Calu3 (cell line): ENCODE data around the gene NAV2. TPM values are rescaled to one million over a fixed set of nuclear protein-coding genes. Genes with fewer than 3 reads are reported as not detected.

Experiments used
- BruUV-seq: library from RNA; stranded (reverse); fragments of 400-500 nt; replicated peaks from 2 replicates; lab custom pipeline; 2021; lab: Mats Ljungman, UMichigan
- CTCF ChIA-PET: fragments of 300-600 bp; sonication (Branson Sonifier 250); formaldehyde crosslinking; loops from one replicate; lab custom pipeline; 2022; ENCODE audit warnings: antibody characterized with exemption; lab: Charles Lee
- DNase-seq: peaks from one replicate; pipeline ENCODE4 v3.0.0; 2022
- H3K27ac Mint-ChIP-seq: one replicate; pipeline ENCODE4 v1.8.0; 2022; ENCODE audit warnings: mixed read lengths; ENCODE audit not compliant: unreplicated experiment
- H3K27me3 Mint-ChIP-seq: one replicate; pipeline ENCODE4 v1.8.0; 2022; ENCODE audit warnings: mixed read lengths; ENCODE audit not compliant: unreplicated experiment
- H3K36me3 Mint-ChIP-seq: one replicate; pipeline ENCODE4 v1.8.0; 2022; ENCODE audit warnings: mild to moderate bottlenecking, moderate library complexity, mixed read lengths; ENCODE audit not compliant: insufficient read depth, unreplicated experiment
- H3K4me1 Mint-ChIP-seq: one replicate; pipeline ENCODE4 v1.8.0; 2022; ENCODE audit warnings: mild to moderate bottlenecking, low read depth, mixed read lengths; ENCODE audit not compliant: unreplicated experiment
- H3K4me3 Mint-ChIP-seq: one replicate; pipeline ENCODE4 v1.8.0; 2022; ENCODE audit warnings: mild to moderate bottlenecking, low read depth, moderate library complexity, mixed read lengths; ENCODE audit not compliant: unreplicated experiment
- H3K9me3 Mint-ChIP-seq: one replicate; pipeline ENCODE4 v1.8.0; 2022; ENCODE audit warnings: low read depth, mixed read lengths; ENCODE audit not compliant: unreplicated experiment
- intact Hi-C: fragments of 100-400 bp; cut with micrococcal nuclease; formaldehyde crosslinking; loops from one replicate; pipeline ENCODE4 v1.10.0; 2022; ENCODE audit not compliant: unreplicated experiment
- total RNA-seq: library from RNA; stranded (reverse); gene quantifications from 2 replicates; pipeline ENCODE4 v1.2.3, GENCODE V29; 2022
- TF ChIP-seq, protein P1 (sequence below): fragments of 200-600 bp; IDR thresholded peaks from one replicate; pipeline ENCODE4 v1.8.0; 2022; ENCODE audit warnings: antibody characterized with exemption; ENCODE audit not compliant: unreplicated experiment

The NAV2 gene
- total RNA-seq, 1 experiment from 2014 or later: 21.4 TPM

DNA sequence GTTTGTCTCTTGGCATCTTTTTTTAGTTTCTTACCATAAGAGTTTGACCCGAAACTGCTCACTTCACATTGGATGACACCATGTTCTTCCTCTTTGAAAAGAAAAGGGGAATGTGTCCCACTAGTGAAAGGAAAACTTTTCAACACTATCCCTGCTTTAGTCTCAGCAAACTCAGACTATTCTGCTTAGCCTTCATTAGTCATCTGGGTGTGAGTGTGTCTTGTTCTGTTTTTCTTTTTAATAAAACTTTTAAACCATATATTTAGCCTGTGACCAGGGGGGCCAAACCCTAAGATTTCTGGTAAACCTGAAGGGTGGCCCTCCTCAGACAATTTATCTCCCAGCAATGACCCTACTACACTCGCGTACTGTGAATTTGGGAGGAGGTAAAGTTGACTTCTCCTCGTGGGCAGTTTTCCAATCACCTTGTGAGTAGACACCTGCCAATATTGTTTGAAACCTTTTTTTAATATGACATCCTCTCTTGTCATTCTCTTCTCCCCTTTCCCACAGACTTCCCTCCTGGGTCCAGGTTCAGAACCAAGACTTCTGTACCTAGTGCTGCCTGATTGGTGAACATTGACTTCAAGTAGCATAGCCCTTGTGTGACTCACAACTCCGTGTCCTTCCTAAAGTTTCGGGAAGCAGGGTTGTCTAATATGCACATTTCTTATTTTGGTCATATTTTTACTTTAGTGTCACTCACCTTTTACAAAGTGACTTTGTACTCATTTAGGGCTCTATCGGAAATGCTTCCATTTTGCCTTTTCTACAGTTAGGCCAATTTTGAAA lies 407.7 kb downstream of the NAV2 start:
- no peaks in the 10 kb centered on the region for H3K4me1 Mint-ChIP-seq
- no peaks in the 10 kb centered on the region for H3K27me3 Mint-ChIP-seq
- peaks cover 12% of the 10 kb centered on the region for H3K36me3 Mint-ChIP-seq
- intact Hi-C loops: loop anchor here (10.0 kb wide), 2 partner anchors 566 to 876 kb away; partner anchors contain the start of gene E2F8
- CTCF ChIA-PET: no interaction called here
- no peak overlapping the region for H3K27ac Mint-ChIP-seq
- BruUV-seq: no TSS peak
- TF ChIP-seq, protein P1, sequence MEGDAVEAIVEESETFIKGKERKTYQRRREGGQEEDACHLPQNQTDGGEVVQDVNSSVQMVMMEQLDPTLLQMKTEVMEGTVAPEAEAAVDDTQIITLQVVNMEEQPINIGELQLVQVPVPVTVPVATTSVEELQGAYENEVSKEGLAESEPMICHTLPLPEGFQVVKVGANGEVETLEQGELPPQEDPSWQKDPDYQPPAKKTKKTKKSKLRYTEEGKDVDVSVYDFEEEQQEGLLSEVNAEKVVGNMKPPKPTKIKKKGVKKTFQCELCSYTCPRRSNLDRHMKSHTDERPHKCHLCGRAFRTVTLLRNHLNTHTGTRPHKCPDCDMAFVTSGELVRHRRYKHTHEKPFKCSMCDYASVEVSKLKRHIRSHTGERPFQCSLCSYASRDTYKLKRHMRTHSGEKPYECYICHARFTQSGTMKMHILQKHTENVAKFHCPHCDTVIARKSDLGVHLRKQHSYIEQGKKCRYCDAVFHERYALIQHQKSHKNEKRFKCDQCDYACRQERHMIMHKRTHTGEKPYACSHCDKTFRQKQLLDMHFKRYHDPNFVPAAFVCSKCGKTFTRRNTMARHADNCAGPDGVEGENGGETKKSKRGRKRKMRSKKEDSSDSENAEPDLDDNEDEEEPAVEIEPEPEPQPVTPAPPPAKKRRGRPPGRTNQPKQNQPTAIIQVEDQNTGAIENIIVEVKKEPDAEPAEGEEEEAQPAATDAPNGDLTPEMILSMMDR: no peak
- H3K4me3 Mint-ChIP-seq: no peak overlapping the region
- no peak for DNase-seq
- H3K9me3 Mint-ChIP-seq: no peaks in the 10 kb centered on the region

DNA sequence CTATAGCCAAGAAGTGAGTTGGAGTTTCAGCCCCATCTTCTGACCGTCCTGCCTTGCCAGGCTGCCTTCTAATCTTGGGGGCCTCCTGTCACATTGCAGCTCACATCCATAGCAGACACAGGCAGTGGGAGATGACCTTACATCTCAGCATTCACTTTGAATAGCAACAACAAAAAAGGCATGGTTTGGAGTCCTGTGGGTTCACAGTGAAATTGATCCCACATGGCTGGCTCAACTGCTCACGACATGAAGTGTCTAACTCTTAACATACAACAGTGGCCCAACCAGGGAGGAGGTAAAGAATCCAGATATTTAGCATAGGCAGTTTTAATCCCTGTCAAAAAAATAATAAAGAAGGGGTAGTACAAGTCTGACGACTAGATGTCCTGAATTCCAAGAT lies 409.5 kb downstream of the NAV2 start:
- TF ChIP-seq, protein P1: no peak
- DNase-seq: no peak
- Mint-ChIP-seq H3K27ac (no peak overlapping the region), H3K9me3 (no peaks in the 10 kb centered on the region), H3K4me1 (no peaks in the 10 kb centered on the region), H3K4me3 (no peak overlapping the region), H3K36me3 (peaks cover 12% of the 10 kb centered on the region), H3K27me3 (no peaks in the 10 kb centered on the region)
- intact Hi-C loops: loop anchor here (10.0 kb wide), 2 partner anchors 567 to 877 kb away; partner anchors contain the start of gene E2F8
- no TSS peak for BruUV-seq
- CTCF ChIA-PET: interaction anchor here (0.6 to 0.7 kb wide), 2 partner anchors 168 to 325 kb away, joined by 4 to 5 read pairs; no protein-coding TSS in a partner anchor

DNA sequence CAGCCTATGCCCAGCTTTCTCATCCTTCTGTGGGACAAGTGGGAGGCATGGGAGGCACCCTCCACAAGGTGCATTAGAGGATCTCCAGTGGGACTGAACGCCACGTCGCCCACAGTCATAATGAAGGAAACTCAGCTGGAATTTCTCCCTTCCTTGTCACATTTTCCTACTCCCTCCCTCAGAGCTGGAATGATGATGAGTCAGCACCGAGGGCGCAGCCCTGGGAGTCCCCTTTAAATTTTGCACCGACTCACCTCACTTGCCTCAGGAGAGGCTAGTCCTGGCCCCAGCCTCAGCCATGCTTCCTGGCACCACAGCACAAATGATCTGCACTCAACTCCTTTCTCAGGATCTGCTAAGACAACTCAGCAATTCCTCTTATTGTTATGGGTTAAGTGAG lies 413.3 kb downstream of the NAV2 start:
- DNase-seq: no peak
- intact Hi-C loops: loop anchor here (5.0 to 10.0 kb wide), 4 partner anchors 211 to 881 kb away; partner anchors contain the start of gene E2F8
- no peak overlapping the region for H3K4me3 Mint-ChIP-seq
- H3K27ac Mint-ChIP-seq: no peak overlapping the region
- TF ChIP-seq, protein P1: no peak
- H3K27me3 Mint-ChIP-seq: no peaks in the 10 kb centered on the region
- CTCF ChIA-PET: no interaction called here
- BruUV-seq: no TSS peak
- H3K9me3 Mint-ChIP-seq: no peaks in the 10 kb centered on the region
- no peaks in the 10 kb centered on the region for H3K36me3 Mint-ChIP-seq
- H3K4me1 Mint-ChIP-seq: no peaks in the 10 kb centered on the region

DNA sequence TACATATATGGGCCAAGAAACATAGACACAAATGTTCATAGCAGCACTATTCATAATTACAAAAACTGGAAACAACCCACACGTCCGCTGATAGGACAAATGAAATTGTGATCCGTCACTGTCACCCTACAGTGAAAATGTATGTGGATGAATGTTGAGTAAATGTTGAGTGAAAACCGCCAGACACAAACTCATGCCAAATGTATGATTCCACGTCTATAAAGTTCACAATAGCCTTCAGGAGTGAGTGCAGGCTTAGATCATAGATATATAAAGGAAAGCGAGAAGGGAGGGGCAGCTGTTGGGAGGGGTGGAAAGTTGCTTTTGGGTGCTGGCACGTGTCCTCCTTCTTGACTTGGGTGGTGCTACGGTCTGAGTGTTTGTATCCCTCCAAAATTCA lies 414.1 kb downstream of the NAV2 start:
- H3K4me1 Mint-ChIP-seq: no peaks in the 10 kb centered on the region
- intact Hi-C loops: loop anchor here (5.0 to 10.0 kb wide), 4 partner anchors 211 to 882 kb away; partner anchors contain the start of gene E2F8
- no peak overlapping the region for H3K4me3 Mint-ChIP-seq
- no peaks in the 10 kb centered on the region for H3K9me3 Mint-ChIP-seq
- H3K27me3 Mint-ChIP-seq: no peaks in the 10 kb centered on the region
- H3K36me3 Mint-ChIP-seq: no peaks in the 10 kb centered on the region
- CTCF ChIA-PET: interaction anchor here (0.6 kb wide), 1 partner anchor 177 kb away, joined by 3 read pairs; no protein-coding TSS in a partner anchor
- DNase-seq: no peak
- H3K27ac Mint-ChIP-seq: no peak overlapping the region
- TF ChIP-seq, protein P1: no peak
- no TSS peak for BruUV-seq
